H9 (cell line): ENCODE measurements around the gene SLC12A3. TPM values are rescaled to one million over a fixed set of nuclear protein-coding genes. Genes with fewer than 3 reads are reported as not detected.

Experiments used
- DNase-seq: peaks from one replicate; pipeline ENCODE4 v3.0.0-alpha.2; 2017
- H2AFZ ChIP-seq: one replicate; pipeline ENCODE4 v1.6.1; 2013; ENCODE audit warnings: mild to moderate bottlenecking, low read length, control low read depth, moderate library complexity
- H2AK5ac ChIP-seq: 2 replicates; pipeline ENCODE4 v1.6.1; 2013; ENCODE audit warnings: low read length, control low read depth, mixed read lengths; ENCODE audit not compliant: insufficient read length
- H2BK120ac ChIP-seq: one replicate; pipeline ENCODE4 v1.6.1; 2013; ENCODE audit warnings: low read depth, mild to moderate bottlenecking, low read length, control low read depth, inconsistent platforms; ENCODE audit not compliant: poor library complexity, severe bottlenecking
- H2BK12ac ChIP-seq: 2 replicates; pipeline ENCODE4 v1.6.1; 2013; ENCODE audit warnings: low read length, control low read depth, mixed read lengths, low read depth; ENCODE audit not compliant: insufficient read length
- H2BK15ac ChIP-seq: 2 replicates; pipeline ENCODE4 v1.6.1; 2013; ENCODE audit warnings: low read depth, low read length, control low read depth
- H2BK20ac ChIP-seq: one replicate; pipeline ENCODE4 v1.6.1; 2013; ENCODE audit warnings: low read depth, mild to moderate bottlenecking, low read length, control low read depth, inconsistent platforms; ENCODE audit not compliant: poor library complexity, severe bottlenecking
- H2BK5ac ChIP-seq: 2 replicates; pipeline ENCODE4 v1.6.1; 2013; ENCODE audit warnings: low read length, control low read depth, mixed read lengths; ENCODE audit not compliant: insufficient read length
- H3K14ac ChIP-seq: 2 replicates; pipeline ENCODE4 v1.6.1; 2013; ENCODE audit warnings: low read length, control low read depth; ENCODE audit not compliant: insufficient read depth
- H3K18ac ChIP-seq: 2 replicates; pipeline ENCODE4 v1.6.1; 2013; ENCODE audit warnings: low read depth, mild to moderate bottlenecking, mixed read lengths, low read length, control low read depth; ENCODE audit not compliant: insufficient read length
- H3K23ac ChIP-seq: 2 replicates; pipeline ENCODE4 v1.6.1; 2013; ENCODE audit warnings: low read length, control low read depth, mixed read lengths, low read depth; ENCODE audit not compliant: insufficient read length
- H3K23me2 ChIP-seq: 2 replicates; pipeline ENCODE4 v1.6.1; 2013; ENCODE audit warnings: low read depth, mild to moderate bottlenecking, mixed read lengths, low read length, control low read depth; ENCODE audit not compliant: insufficient read length, poor library complexity, severe bottlenecking
- H3K27ac ChIP-seq: 2 replicates; pipeline ENCODE4 v1.5.1; 2013; ENCODE audit warnings: low read length, control low read depth, mixed read lengths, low read depth; ENCODE audit not compliant: insufficient read length
- H3K27me3 ChIP-seq: 2 replicates; pipeline ENCODE4 v1.6.1; 2013; ENCODE audit warnings: low read length, control low read depth, inconsistent platforms; ENCODE audit not compliant: insufficient read depth
- H3K4ac ChIP-seq: 2 replicates; pipeline ENCODE4 v1.6.1; 2013; ENCODE audit warnings: low read depth, mild to moderate bottlenecking, control low read depth, inconsistent platforms, low read length, moderate library complexity
- H3K4me1 ChIP-seq: 2 replicates; pipeline ENCODE4 v1.6.1; 2013; ENCODE audit warnings: low read length, control low read depth, inconsistent platforms; ENCODE audit not compliant: insufficient read depth
- H3K4me2 ChIP-seq: 2 replicates; pipeline ENCODE4 v1.6.1; 2013; ENCODE audit warnings: low read length, control low read depth, mixed read lengths; ENCODE audit not compliant: insufficient read length, insufficient read depth
- H3K56ac ChIP-seq: 2 replicates; pipeline ENCODE4 v1.6.1; 2013; ENCODE audit warnings: low read depth, mild to moderate bottlenecking, mixed read lengths, low read length, control low read depth; ENCODE audit not compliant: insufficient read length
- H3K79me1 ChIP-seq: 2 replicates; pipeline ENCODE4 v1.6.1; 2013; ENCODE audit warnings: low read depth, mild to moderate bottlenecking, moderate library complexity, low read length, control low read depth, inconsistent platforms; ENCODE audit not compliant: insufficient read depth, poor library complexity, severe bottlenecking
- H3K79me2 ChIP-seq: 2 replicates; pipeline ENCODE4 v1.6.1; 2013; ENCODE audit warnings: low read length, control low read depth, inconsistent platforms; ENCODE audit not compliant: insufficient read depth
- H3K9ac ChIP-seq: 2 replicates; pipeline ENCODE4 v1.6.1; 2013; ENCODE audit warnings: low read length, control low read depth, mixed read lengths; ENCODE audit not compliant: insufficient read length; ENCODE audit errors: extremely low read depth
- H3K9me3 ChIP-seq: one replicate; pipeline ENCODE4 v1.6.1; 2013; ENCODE audit warnings: low read depth, low read length, inconsistent platforms; ENCODE audit not compliant: control insufficient read depth
- H3T11ph ChIP-seq: one replicate; pipeline ENCODE4 v1.6.1; 2013; ENCODE audit warnings: mild to moderate bottlenecking, low read length, control low read depth, inconsistent platforms
- H4K20me1 ChIP-seq: one replicate; pipeline ENCODE4 v1.6.1; 2013; ENCODE audit not compliant: control insufficient read depth, insufficient read length, insufficient read depth
- H4K5ac ChIP-seq: 2 replicates; pipeline ENCODE4 v1.6.1; 2013; ENCODE audit warnings: low read depth, mild to moderate bottlenecking, mixed read lengths, low read length, control low read depth; ENCODE audit not compliant: insufficient read length
- H4K8ac ChIP-seq: replicated peaks from 2 replicates; pipeline ENCODE4 v1.6.1; 2013; ENCODE audit warnings: low read length, control low read depth, mixed read lengths, low read depth; ENCODE audit not compliant: insufficient read length
- H4K91ac ChIP-seq: 2 replicates; pipeline ENCODE4 v1.6.1; 2013; ENCODE audit warnings: low read depth, mild to moderate bottlenecking, moderate library complexity, mixed read lengths, low read length, control low read depth; ENCODE audit not compliant: insufficient read length
- H3K27ac Mint-ChIP-seq, 3 experiments: 2 replicates in 2 of 3; 3 replicates in 1 of 3; pipeline ENCODE4 v1.8.0; 2020 to 2021; ENCODE audit warnings: mixed read lengths in 3 of 3, mild to moderate bottlenecking in 1 of 3, moderate library complexity in 1 of 3
- H3K27me3 Mint-ChIP-seq: 2 replicates; pipeline ENCODE4 v1.8.0; 2021; ENCODE audit warnings: low read depth, mild to moderate bottlenecking, moderate library complexity, mixed read lengths
- H3K36me3 Mint-ChIP-seq, 3 experiments: 2 replicates in 2 of 3; 3 replicates in 1 of 3; pipeline ENCODE4 v1.8.0; 2020 to 2021; ENCODE audit warnings: low read depth in 3 of 3, mixed read lengths in 3 of 3; ENCODE audit not compliant: insufficient read depth in 1 of 3
- H3K4me1 Mint-ChIP-seq, 2 experiments: 2 replicates each; pipeline ENCODE4 v1.8.0; 2020; ENCODE audit warnings: mixed read lengths in 2 of 2
- H3K4me3 Mint-ChIP-seq, 2 experiments: 2 replicates in 1 of 2; 3 replicates in 1 of 2; pipeline ENCODE4 v1.8.0; 2020 to 2021; ENCODE audit warnings: mild to moderate bottlenecking in 2 of 2, mixed read lengths in 2 of 2, moderate library complexity in 1 of 2
- H3K9me3 Mint-ChIP-seq, 2 experiments: 2 replicates in 1 of 2; 3 replicates in 1 of 2; pipeline ENCODE4 v1.8.0; 2020; ENCODE audit warnings: mild to moderate bottlenecking in 2 of 2, mixed read lengths in 2 of 2, moderate library complexity in 1 of 2
- WGBS: extraction: QIAGEN DNeasy Blood & Tissue Kit; methylation state at CpG from one replicate; pipeline ENCODE4 v1.1.7; 2013; ENCODE audit warnings: missing lambda C conversion rate, low lambda C conversion rate, mixed read lengths; ENCODE audit not compliant: insufficient read length; ENCODE audit errors: extremely low coverage; 5-methylcytosine and 5-hydroxymethylcytosine counted together
- total RNA-seq: library from RNA; stranded (reverse); gene quantifications from 2 replicates; pipeline ENCODE4 v1.2.1, GENCODE V29; 2021
- TF ChIP-seq, protein P1 (sequence below): fragments of 200-600 bp; sonication (generic); conservative IDR thresholded peaks from 3 replicates; pipeline ENCODE4 v1.8.0; 2021; ENCODE audit warnings: antibody characterized with exemption, mild to moderate bottlenecking

Gene SLC12A3
- total RNA-seq, 1 experiment from 2014 or later = not detected

DNA sequence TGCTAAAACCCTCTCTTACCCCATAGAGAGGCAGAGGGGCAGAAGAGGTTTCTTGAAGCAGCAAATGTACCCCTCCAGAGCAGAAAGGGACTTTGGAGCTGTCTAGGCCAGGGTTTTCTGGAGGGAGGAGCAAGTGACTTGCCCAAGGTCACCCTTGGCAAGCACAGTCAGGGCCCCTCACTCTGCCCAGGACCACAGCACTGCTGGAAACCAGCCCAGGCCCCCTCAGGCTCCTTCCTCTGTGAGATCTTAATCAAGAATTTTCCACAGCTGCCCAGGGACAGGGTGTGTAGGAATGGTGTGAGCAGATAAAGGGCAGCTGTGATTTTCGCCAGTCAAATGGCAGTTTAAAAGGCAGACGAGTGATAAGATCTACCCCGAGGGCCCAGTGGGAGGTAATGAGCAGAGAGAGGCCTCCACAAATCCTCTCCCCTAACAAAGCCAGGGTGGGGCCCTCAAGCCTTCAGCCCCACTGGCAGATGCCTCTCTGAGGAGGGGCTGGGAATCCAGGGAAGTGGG, 3.9 kb upstream of the SLC12A3 start:
- Histone ChIP-seq H2BK12ac (no peak overlapping the region), H3K23me2 (no peaks in the 10 kb centered on the region), H3K4ac (no peak overlapping the region), H4K5ac (no peak overlapping the region), H3K27me3 (no peaks in the 10 kb centered on the region), H3K27ac (no peak overlapping the region), H3K4me1 (no peaks in the 10 kb centered on the region), H3K14ac (no peak overlapping the region), H2AFZ (no peak overlapping the region), H2AK5ac (no peak overlapping the region), H2BK120ac (no peak overlapping the region), H3K23ac (no peak overlapping the region), H3K79me1 (no peaks in the 10 kb centered on the region), H3K9ac (no peak overlapping the region), H3K79me2 (no peaks in the 10 kb centered on the region), H3K56ac (no peak overlapping the region), H3T11ph (no peak overlapping the region), H2BK20ac (no peak overlapping the region), H3K4me2 (no peak overlapping the region), H4K20me1 (no peaks in the 10 kb centered on the region), H2BK15ac (no peak overlapping the region), H4K8ac (no peak overlapping the region), H4K91ac (no peak overlapping the region), H3K9me3 (no peaks in the 10 kb centered on the region), H2BK5ac (no peak overlapping the region), H3K18ac (no peak overlapping the region)
- Mint-ChIP-seq H3K27ac (no peak overlapping the region; a peak in 2 of 7 replicates), H3K4me1 (peaks cover 14 to 17% of the 10 kb centered on the region in 2 experiments), H3K4me3 (no peak overlapping the region), H3K27me3 (no peaks in the 10 kb centered on the region; the same call in 1 of the 2 replicates), H3K9me3 (no peaks in the 10 kb centered on the region; a peak in 1 of 5 replicates), H3K36me3 (no peaks in the 10 kb centered on the region)
- TF ChIP-seq, protein P1, sequence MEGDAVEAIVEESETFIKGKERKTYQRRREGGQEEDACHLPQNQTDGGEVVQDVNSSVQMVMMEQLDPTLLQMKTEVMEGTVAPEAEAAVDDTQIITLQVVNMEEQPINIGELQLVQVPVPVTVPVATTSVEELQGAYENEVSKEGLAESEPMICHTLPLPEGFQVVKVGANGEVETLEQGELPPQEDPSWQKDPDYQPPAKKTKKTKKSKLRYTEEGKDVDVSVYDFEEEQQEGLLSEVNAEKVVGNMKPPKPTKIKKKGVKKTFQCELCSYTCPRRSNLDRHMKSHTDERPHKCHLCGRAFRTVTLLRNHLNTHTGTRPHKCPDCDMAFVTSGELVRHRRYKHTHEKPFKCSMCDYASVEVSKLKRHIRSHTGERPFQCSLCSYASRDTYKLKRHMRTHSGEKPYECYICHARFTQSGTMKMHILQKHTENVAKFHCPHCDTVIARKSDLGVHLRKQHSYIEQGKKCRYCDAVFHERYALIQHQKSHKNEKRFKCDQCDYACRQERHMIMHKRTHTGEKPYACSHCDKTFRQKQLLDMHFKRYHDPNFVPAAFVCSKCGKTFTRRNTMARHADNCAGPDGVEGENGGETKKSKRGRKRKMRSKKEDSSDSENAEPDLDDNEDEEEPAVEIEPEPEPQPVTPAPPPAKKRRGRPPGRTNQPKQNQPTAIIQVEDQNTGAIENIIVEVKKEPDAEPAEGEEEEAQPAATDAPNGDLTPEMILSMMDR = no peak
- no CpG with 5 or more reads among the region's 3 CpGs for WGBS
- DNase-seq = no peak
